ENCODE results near the gene CLEC12A.
"Not testable (repeated sequence)": the region's sequence is repeated elsewhere in the genome, so short reads cannot be mapped to it uniquely, and the experiment has no call there.

CLEC12A gene

DNA sequence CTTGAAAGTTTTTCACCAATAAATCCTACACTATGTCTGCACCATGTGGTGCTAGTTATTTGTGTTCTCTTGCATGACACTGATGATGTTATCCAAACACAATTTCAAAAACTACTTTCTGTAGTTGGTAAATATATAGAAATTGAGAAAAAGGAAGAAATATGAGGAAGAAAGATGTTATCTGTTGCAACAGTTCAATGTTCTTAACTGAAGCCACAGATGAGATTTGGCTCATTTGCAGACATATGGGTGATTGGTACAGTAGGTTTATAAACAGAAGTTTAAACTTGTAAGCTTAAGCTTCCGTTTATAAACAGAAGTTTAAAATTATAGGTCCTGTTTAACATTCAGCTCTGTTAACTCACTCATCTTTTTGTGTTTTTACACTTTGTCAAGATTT is at the start of gene CLEC12A:
Gene CLEC12A, plus strand, starts transcription at position 229 of the 400 bp plus-strand sequence. CDS start 188 bp downstream, outside the sequence.
- DNase-seq: peak; percentile 95

DNA sequence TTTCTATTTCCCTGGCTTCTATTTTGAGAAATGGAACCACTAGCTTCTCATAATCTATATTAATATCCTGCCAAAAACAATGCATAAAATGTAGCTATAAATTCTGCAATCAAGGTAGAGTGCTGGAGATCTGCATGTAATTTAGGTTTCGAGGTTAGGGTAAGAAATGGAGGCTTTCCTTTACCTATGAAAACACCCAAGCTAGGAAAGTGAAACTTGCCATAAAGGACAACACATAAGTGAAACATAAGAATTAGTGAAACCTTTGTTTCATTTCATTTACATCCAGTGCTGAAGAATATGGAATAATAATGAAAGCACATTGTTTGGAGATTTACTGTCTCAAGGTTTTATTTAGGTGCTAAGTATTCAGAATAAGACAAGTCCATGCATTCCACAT is 48.8 kb upstream of the CLEC12A start:
- no peak for DNase-seq

DNA sequence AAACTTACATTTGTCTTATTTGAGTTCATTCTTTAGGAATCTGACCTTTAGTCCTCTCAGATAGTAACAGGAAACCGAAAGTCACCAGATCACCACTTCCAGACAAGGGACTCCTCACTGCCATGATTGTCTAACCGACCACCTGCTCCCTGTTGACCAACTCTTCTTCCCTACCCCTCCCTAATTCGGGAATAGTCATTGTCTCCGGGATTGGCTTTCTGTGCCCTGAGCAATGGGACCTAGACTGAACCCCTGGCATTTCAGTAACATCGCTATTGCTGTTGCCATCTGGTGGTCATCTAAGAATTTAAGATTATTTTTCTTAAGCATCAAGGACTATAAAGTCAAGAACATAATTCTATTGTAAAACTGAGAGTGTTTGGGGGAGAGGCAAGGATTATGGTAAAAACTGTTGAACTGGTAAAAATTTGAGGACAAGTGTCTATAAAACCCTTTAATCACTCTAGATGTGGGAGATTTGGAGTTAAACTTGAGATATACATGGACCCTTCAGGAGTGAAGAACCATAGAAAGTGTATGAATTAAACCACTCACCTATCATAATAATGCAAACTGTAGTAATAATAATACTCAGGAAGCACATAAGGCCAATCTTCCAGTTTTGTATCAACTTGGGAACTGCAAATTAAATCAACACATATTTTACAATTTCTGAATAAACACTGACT is 45.4 kb upstream of the CLEC12A start:
- peak; percentile 6 for DNase-seq

DNA sequence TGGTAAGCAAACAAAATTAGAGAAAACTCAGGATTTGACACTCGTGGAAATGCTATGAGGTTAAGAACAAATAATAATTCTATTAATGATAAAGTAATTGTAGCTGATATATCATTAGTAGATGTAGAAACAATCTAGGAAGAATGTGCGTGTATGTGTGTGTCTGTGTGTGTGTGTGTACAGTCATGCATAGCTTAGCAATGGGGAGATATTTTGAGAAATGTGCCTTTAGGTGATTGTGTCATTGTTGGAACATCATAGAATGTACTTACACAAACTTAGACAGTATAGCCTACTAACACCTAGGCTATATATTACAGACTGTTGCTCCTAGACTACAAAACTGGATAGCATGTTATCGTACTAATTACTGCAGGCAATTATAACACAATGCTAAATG is 44.3 kb upstream of the CLEC12A start:
- no peak for DNase-seq

DNA sequence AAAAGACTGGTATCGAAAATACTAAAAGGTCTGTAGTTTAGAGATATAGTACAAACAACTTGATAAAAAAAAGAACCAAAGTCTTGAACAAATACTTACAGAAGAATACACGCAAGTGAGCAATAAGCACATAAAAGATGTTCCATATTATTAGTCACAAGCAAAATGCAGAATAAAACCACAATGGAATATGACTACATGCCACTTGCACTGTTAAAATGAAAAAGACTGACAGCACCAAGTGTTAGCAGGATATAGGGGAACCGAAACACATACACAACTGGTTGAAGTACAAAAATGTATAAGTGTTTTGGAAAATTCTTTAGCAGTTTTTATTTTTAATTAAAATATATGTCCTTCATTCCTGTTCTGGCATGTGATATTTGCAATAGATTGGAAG is 42.6 kb upstream of the CLEC12A start:
- peak; percentile 83 for DNase-seq

DNA sequence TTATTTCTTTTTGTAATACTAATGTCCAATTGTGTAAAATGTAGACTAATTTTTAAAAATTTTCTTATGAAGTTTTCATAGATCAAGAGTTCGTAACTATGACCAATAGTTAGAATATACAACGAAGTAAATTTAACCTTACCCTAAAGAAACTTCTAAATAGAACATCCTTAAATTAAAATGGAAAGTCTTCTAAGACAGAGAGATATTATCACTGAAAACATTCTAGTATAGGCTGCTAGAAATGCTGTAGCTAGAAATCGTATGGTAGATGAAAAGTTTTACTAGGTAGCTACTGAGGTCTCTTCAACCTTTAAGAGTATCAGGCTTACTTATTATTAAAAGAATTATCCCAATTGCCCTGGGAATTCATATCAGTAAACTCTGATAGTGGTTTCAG is 40.0 kb upstream of the CLEC12A start:
- no peak for DNase-seq

DNA sequence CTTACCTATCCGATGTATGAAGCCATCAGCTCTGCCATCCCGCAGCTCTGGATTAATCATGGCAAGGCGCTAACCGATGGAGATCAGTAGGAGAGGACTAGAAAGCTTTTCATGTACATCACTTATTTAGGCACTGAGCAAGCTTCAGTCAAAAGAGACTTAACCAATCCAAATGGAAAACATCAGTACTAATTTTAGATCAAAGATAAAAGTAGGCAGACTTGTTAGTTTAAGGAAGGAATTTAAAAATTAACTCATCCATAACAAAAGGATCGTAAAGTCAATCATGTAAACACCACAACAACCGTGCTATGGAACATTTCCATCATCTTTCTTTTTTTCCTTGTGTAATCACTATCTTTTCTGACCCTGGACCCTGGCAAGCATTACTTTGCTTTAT is 38.9 kb upstream of the CLEC12A start, which contains the start of gene CLEC2A:
Gene CLEC2A, minus strand, starts transcription at position 101 of the 400 bp plus-strand sequence. Its CDS starts 41 bp downstream, at position 60.
- DNase-seq: no peak

DNA sequence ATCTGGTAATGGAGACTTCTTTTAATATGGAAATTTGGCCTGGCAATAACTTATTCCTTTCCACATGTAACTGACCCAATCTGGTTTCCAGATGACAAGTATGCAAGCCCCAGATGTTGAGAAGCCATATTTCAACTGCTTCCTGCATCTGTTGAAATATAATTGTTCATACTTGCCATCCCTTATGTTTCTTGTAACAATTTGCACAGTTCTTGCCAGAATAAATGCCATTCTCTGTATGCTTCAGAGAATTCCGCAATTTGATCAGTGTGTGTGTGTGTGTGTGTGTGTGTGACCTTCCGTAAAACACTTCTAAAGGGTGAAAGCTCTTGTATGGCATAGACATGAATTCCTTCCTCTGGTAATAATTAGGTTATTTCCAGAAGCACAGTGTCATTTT is 37.3 kb upstream of the CLEC12A start:
- no peak for DNase-seq

DNA sequence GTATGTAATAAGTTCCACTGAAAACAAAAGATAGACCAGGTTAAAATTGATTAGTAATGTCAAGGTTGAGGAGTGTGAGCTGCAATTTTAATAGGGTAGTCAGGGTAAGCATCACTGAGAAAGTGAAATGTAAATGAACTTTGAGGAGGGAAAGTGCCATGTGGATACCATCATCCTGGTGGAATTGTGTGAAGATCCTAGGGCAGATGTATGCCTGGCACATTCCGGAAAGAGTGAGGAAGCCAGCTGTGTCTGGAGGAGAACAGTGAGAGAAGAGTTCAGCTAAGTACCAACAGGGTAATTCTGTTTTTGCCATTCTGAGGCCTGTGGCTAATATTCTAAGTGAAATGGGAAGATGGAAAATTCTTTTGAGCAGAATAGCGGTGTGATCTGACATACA is 36.2 kb upstream of the CLEC12A start:
- DNase-seq: no peak

DNA sequence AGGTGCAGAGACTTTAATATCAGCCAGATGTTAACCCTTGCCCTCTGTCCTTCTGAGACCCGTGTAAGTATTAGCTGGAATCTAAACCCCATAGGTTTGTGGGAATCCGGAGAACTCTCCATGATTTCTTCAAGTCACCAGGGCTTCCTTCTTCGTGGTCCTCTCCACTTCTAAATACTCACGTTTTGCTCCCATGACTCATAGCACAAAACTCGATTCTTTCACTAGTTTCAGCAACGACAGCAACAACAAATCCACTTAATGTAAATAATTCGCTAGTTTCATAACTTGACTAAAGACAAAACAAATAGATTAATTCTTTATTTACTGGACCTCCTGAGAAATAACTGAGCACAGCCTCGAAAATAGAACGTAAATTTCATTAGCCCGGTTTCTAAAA is 34.6 kb upstream of the CLEC12A start:
- DNase-seq: peak; percentile 52

DNA sequence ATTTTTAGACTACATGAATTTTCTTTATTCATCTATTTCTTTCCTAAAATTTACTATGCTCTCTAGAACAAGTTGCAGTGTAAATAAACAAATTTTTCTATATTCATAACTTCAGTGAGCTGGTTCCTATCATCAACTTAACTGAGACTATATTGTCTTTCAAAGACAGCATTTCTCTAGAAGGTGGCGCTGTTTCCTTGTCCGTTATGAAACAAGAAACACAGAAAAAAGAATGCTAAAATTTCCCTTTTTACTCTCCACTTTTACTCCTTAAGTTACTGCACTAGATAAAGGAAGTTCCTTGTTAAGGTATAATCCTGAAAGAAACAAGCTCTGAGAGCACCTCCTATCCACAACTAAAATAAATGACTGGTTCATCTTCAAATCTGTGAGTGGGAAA is 30.8 kb upstream of the CLEC12A start:
- peak; percentile 67 for DNase-seq

DNA sequence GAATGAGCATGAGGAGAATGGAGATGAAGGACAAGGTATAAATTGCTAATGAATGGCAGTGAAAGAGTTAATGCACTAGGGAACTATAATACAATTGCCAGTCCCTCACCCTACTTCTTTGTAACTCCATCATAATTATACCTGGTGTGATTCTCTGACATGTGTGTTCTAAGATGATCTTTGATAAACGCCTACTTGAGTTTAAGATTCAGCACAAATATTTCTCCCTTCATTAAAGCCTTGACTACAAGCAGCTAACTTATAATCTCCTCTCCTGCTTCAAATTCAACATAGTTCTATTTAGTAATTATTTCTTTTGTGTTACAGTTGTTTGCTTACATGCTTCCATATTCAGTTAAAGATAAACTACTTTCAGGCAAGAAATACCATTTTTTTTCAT is 29.4 kb upstream of the CLEC12A start:
- no peak for DNase-seq

DNA sequence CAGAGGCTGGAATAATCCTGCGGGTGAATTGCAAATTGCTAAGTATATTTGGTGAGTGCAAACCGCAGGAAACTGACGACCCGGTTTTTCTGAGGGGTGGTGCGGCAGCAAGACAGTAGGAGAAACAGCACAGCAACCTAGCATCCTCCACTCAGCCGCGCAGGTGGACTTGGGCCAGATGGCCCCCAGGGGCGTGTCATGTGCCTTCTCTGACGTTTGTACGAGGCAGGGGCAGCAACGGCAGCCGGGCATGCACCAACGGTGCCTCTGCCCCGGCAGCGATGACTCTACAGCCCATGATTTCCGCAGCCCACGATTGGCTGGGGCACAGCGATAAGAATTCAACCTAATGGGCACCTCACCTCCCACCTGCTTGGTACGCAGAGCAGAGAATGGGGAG is 28.0 kb upstream of the CLEC12A start:
- DNase-seq: no peak

DNA sequence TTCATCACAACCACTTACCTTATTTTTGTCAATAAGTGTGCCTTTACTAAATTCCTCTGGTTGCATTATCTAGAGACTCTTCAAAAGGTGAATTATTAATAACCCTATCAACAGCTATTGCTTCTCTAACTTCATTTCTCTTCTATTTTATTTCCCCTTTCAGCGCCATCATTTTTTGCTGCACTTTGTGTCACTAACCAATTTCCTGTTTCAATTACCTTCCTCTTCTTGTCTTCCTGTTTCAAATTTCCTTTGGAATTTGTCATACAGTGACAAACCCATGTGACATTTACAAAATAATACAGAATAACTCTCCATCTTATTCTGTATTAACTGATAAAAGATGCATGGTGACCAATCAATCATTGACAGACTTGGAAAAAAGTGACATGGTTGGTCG is 26.8 kb upstream of the CLEC12A start:
- DNase-seq: peak; percentile 59

DNA sequence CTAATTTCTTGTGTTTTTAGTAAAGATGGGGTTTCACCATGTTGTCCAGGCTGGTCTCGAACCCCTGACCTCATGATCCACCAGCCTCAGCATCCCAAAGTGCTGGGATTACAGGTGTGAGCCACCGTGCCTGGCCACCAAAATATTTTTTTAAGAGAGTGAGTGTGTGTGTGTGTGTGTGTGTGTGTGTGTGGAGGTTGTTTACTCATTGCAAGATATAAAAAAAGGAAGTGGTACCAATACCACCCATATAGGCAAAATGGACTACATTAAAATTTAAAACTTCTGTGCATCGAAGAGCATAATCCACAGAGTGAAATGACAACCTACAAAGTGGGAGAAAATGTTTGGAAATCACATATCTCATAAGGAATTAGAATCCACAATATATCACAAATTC is 23.5 kb upstream of the CLEC12A start:
- DNase-seq: peak; percentile 39

DNA sequence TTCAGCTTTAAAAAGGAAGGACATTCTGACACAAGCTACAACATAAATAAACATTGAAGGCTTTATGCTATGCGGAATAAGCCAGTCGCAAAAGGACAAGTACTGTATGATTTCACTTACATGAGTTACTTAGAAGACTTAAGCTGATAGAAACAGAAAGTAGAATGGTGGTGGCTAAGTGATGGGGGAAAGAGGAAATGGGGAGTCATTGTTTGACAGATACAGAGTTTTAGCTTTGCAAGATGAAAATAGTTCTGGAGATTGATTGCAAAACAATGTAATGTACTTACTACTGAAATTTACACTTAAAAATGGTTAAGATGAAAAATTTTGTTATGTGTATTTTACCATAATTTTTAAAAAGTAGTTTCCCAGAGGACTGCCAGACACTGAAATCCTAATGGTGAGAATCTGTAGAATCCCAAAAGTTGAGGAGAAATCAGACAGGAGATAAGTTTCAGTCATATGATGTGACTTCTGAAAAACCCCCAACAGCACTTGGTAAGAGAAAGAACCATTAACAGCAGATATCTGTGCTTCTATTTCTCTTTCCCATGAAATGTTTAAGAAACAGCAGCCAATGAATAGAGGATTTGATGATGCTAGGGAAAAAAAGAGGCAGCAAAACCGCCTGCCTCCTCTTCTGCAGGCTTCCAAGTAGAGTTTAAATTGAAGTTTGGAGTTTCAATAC is 22.5 kb upstream of the CLEC12A start:
- peak; percentile 98 for DNase-seq

DNA sequence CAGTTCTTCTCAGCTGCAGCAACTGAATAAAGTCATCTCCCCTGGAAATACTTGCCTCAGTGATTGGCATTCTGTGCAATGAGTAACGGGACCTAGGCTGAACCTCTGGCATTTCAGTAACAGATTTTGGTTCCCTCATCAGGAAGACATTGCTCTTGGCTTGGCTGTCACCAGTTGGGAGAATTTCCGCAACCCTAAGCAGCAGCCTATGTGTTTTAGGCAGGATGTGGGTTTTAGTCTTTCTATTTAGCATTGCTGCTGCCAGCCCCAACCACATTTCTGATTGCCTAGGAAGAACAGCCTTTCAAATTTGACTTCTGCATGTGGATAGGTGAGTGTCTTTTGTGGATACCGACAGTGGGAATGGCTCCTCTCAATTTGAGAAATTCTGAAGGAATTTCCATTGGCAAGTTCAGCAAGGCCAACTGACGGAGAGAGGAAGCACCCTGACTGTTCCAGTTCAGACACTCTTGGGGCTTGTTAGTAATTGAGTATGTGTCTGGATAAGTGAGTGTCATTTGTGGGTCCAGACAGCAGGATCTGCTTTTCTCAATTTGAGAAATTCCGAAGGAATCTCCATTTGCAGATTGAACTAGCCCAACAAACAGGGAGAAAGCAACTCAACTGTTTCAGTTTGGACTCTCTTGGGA is 20.1 kb upstream of the CLEC12A start:
- peak; percentile 88 for DNase-seq

DNA sequence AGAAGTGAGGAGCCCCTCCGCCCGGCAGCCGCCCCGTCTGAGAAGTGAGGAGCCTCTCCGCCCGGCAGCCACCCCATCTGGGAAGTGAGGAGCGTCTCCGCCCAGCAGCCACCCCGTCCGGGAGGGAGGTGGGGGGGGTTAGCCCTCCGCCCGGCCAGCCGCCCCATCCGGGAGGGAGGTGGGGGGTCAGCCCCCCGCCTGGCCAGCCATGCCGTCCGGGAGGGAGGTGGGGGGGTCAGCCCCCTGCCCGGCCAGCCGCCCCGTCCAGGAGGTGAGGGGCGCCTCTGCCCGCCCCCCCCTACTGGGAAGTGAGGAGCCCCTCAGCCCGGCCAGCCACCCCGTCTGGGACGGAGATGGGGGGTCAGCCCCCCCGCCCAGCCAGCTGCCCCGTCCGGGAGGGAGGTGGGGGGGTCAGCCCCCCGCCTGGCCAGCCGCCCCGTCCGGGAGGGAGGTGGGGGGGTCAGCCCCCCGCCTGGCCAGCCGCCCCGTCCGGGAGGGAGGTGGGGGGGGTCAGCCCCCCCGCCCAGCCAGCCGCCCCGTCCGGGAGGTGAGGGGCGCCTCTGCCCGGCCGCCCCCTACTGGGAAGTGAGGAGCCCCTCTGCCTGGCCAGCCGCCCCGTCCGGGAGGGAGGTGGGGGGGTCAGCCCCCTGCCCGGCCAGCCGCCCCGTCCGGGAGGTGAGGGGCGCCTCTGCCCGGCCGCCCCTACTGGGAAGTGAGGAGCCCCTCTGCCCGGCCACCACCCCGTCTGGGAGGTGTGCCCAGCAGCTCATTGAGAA is 18.1 kb upstream of the CLEC12A start:
- DNase-seq: not testable (repeated sequence)

DNA sequence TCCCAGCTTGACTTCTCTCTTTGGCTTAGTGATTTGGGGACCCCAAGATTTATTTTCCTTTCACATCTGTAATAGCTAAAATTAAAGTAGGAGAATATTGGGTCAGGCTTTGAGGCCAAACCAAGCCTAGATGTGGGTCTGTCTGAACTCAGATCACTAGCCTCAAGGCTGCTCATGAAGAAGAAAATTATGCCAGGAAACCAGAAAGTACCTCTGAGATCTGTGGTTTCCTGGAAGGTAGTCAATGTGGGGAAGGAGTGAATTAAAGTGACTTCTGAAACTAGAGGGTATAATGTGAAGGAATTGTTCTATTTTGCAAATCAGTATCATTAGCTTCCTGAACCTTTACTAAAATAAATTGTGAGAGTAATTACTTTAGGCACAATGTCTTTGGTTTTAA is 13.4 kb upstream of the CLEC12A start:
- DNase-seq: no peak

DNA sequence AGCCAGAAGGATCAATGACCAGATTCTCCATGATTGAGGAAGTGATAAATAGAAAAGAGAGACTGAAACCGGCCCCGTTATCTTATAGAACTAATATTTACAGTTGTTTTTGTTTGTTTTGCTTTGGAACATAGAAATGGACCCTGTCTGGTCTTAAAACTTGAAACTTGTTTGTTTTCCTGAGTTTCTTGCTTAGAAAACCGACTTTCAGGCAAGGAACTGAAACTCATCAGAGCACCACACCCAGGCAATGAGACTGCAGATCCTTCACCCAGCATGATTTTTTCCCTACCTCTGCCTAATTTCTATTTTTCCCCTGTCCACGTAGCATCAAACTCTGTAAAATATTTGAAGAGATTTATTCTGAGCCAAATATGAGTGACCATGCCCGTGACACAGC is 10.6 kb upstream of the CLEC12A start:
- peak; percentile 30 for DNase-seq

DNA sequence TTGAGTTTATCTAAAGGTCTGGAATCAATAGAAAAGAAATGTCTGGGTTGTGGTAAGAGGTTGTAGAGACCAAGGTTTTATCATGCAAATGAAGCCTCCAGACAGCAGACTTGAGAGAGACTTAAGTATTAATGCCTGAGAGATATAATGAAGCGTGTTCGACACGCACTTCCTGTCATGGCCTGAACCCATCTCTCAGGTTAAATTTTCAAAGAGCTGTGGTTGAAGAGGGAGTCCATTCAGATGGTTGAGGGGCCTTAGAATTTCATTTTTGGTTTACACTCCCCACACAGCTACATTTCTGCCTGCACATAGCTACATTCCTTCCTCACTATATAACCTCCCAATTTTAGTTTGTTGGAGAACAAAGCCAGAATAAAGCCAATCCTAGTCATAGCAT is 10.1 kb upstream of the CLEC12A start:
- DNase-seq: no peak

DNA sequence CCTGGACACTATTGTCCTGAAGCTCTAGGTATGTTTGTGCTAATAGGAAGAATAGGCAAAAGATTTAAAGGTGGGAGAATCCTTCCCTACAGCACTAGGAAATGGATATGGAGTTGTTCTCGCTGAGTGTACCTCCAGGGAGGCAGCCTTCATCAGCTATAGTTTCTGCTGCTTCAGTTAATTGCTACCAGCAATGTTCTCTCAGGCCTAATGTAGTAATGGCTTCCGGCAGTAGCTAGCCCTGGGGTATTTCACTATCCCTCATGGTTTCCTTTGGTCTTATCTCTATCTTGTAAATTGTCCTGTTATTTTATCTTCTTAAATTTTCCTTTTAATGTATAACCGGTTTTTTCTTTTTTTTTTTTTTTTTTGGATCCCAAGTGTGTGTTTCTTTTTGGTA is 9.3 kb upstream of the CLEC12A start:
- DNase-seq: no peak

DNA sequence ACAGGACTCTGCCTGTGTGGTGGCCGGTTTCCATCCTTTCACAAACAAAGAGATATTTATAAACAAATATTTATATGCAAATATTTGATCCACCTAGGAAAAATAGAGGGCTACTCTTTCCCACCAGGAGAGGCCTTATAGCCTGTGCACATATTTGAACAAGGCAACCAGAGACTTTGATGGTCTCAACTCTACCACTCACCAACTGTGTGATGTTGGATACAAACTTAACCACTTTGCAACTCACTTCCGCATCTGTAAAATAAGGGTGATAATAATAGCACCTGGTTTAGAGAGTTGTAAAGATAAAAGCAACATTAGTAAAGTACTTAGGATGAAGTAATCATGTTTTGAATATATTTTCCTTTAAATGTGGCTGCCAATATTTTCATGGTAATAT is 1.5 kb upstream of the CLEC12A start:
- DNase-seq: peak; percentile 27

Data from MV-4-11 (cell line).